Activated CD4-positive, alpha-beta T cell treated with anti-CD3 and anti-CD28 coated beads, Interleukin-2, Interleukin-4, amounts not matched to agents 100 ng/mL and 50 ng/mL, durations not matched to agents 16 hours and 8 hours (primary cell): ENCODE measurements around the gene HHATL.

ENCODE experiments used
- DNase-seq: peaks from one replicate; pipeline ENCODE4 v3.0.0-alpha.2; 2020; ENCODE audit warnings: low spot score

The HHATL gene

DNA sequence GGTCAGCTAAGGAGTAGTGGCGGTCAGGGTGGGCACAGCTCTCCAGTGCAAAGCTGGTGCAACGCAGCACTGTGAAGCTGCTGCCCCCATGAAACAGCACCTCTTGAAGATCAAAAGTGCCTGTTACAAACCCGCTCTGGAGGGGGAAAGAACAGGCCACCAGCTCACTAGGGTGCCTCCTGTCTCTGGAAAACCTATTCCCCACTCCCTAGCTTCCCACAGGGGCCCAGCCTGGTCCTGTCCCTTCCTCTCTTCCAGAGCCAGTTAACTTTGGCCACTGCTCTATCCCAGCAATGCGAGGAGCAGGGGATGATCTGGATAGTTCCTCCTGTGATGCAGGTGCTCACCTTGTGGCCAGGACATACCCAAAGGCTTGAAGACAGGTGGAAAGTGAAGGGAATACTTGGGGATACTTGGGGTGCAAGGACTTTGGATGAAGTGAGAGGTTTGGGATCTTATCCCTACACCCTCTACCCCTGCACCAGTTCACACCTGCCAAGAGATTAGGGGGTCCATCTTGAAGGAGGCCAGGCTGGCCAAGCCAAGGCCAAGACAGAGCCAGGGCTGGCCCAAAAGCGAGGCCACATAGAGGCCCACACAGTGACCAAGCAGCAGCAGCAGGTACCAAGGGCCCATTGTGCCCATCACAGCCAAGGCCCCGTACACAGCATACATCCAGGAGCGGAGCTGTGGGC, 4.2 kb downstream of the HHATL start:
- no peak for DNase-seq

- no peak for DNase-seq
Observed at GRCh38 chr3:42697289-42698051, 5.1 kb downstream of the HHATL start.

DNA sequence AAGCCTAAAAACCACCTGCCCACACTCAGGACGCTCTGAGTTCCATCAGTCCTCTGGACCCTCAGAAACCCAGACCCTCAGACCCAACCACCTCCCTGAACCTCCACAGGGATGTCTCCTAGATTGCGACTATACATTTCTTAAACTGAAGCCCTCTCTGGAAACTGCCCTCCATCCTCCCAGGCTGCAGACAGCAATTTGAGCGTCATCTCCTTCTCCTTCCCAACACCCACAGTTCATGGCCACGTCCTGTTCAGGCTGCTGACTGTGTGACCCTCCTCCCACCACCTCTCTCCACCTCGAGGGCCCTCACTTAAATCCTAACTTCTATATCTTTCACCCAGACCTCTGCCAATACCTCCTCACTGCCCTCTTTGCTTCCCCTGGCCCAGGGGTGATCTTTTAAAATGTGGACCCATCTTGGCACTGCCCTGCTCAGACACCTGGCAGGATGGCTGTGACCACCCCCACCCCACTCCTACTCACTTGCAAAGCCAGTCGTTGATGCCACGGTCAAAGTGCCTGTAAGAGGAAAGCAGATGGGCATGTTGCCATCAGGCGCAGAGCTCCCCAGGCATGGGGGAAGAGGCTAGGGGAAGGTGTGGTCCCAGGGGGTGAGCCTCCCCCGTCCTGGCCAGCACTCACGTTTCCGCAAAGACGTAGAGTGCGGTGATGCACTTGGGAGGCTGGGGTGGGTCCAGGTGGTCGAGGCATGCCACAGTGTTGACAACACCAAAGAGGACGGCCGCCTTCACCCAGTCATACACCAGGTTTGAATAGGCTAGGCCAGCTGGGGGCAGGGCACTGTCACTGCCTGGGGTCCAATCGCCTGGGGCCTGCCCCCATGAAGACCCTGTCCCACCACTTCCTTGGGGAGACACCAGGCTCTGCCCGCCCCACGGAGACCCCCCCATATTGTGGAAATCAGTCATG, 6.0 kb downstream of the HHATL start:
- no peak for DNase-seq

GRCh38 chr3:42694366-42694765, 8.2 kb downstream of the HHATL start:
- DNase-seq = no peak

- no peak for DNase-seq
Observed at GRCh38 chr3:42693530-42693930, 9.1 kb downstream of the HHATL start.

GRCh38 chr3:42692667-42693529, 9.7 kb downstream of the HHATL start:
- no peak for DNase-seq

DNA sequence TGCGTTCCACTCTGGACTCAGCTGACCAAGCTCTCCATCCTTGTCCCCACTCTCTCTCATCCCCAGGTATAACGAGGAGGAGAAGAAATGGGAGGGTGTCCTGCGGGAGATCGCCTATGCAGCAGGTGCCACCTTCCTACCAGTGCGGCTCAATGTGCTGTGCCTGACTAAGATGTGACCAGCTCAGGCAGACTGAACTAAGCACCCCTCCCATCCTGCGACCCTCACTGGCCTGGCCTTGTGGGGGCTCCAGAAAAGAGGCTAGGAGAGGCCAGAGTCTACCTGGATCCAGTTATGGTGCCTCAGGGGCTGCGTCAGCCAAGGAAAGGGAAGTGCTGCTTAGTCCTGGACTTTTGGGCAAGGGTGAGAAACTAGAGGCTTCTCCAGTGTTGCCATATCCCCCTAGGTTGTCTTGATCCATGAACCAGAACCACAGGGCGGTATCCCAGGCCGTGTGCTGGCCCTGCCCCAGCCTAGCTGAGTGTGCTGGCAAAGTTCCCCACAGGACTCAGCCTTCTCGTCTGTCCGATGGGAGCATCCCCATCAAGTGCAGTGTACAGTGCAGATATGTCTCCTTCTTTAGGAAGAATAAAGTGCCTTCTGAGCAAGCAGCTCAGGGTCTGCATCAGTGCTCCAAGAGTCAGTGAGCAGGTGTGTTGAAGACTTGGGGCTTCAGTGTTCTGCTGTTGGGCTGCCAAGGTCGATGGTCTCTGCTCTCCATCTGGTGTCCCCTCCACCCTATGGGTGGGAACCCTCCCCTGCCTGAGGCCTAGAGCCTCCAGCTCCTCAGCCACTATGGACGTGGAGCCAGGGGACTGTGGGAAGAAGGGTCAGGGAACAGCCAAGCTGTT, 10.6 kb downstream of the HHATL start:
- no peak for DNase-seq

- DNase-seq = no peak
Observed at GRCh38 chr3:42690766-42691680, 11.6 kb downstream of the HHATL start.

- no peak for DNase-seq
Observed at GRCh38 chr3:42690191-42690590, 12.4 kb downstream of the HHATL start.

- DNase-seq = no peak
Observed at GRCh38 chr3:42689421-42690014, 13.1 kb downstream of the HHATL start.

DNA sequence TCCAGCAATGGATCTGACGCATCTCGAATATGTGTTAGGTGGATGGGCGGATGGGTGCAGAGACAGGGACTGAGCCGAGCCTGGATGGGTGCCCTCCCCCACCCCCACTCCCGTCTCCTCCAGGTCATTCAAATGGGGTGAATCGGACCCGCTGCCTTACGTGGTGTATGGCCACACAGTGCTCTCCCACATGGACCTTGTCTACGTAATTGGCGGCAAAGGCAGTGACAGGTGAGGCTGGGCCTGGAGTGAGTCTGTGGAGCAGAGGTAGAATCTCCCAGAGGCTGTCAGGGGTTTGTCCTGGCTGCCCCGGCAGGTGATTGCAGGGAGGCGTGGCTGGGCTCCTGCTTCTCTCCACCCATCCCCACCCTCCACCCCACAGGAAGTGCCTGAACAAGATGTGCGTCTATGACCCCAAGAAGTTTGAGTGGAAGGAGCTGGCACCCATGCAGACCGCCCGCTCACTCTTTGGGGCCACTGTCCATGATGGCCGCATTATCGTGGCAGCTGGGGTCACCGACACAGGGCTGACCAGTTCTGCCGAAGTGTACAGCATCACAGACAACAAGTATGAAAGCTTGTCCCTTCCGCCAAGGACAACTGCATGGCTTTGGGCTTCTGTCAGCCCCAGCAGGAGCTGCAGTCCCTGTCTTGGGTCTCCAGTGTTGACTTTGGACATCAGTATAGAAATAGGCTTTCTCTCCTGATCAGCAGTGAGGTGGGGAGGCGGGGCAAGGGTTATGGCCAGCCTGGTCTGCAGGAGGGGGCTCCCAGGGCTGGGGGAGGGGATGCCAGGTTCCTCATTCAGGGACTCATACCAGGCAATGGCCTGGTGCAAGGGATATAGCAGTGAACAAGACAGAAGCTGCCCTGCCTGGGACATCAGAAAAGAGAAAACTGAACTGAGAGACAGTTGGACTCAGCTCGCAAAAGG, 13.8 kb downstream of the HHATL start:
- no peak for DNase-seq

- no peak for DNase-seq
Observed at GRCh38 chr3:42688016-42688415, 14.6 kb downstream of the HHATL start.

- no peak for DNase-seq
Observed at GRCh38 chr3:42686832-42687650, 15.6 kb downstream of the HHATL start.

GRCh38 chr3:42685891-42686820, 16.4 kb downstream of the HHATL start:
- DNase-seq = no peak

- no peak for DNase-seq
Observed at GRCh38 chr3:42685363-42685881, 17.2 kb downstream of the HHATL start, which contains the start of gene KLHL40. Gene KLHL40, plus strand, starts transcription at chr3:42685537. Its CDS starts 82 bp downstream, at chr3:42685619.
